OCI-LY7 (cell line): ENCODE data around the gene MVK. TPM values are rescaled to one million over a fixed set of nuclear protein-coding genes. Genes with fewer than 3 reads are reported as not detected.

Experiments used
- BruUV-seq: library from RNA; stranded (reverse); fragments of 400-500 nt; replicated peaks from 2 replicates; lab custom pipeline; 2021; lab: Mats Ljungman, UMichigan
- CTCF ChIA-PET: fragments of 300-600 bp; sonication (Branson Sonifier 250); formaldehyde crosslinking; loops from one replicate; lab custom pipeline; 2022; ENCODE audit warnings: antibody characterized with exemption; ENCODE audit not compliant: unreplicated experiment; lab: Charles Lee
- POLR2A ChIA-PET: fragments of 300-600 bp; sonication (Branson Sonifier 250); formaldehyde crosslinking; loops from one replicate; lab custom pipeline; 2022; ENCODE audit warnings: antibody characterized with exemption; lab: Charles Lee
- DNase-seq: peaks from one replicate; pipeline ENCODE4 v3.0.0-alpha.2; 2015; ENCODE audit warnings: low spot score
- H2AFZ ChIP-seq: fragments of 200-600 bp; sonication (generic), shearing (Covaris generic); 2 replicates; pipeline ENCODE4 v1.6.1; 2014; ENCODE audit warnings: mild to moderate bottlenecking, antibody characterized with exemption, low read length, moderate library complexity
- H3K27ac ChIP-seq: fragments of 200-600 bp; sonication (generic); 2 replicates; pipeline ENCODE4 v1.5.1; 2014; ENCODE audit warnings: mixed run types, low read depth, mild to moderate bottlenecking, moderate library complexity, low read length, inconsistent platforms; ENCODE audit not compliant: poor library complexity, severe bottlenecking
- H3K36me3 ChIP-seq: fragments of 200-600 bp; sonication (generic); 2 replicates; pipeline ENCODE4 v1.6.1; 2014; ENCODE audit warnings: mild to moderate bottlenecking, antibody characterized with exemption, low read length, moderate library complexity, mixed read lengths; ENCODE audit not compliant: insufficient read depth
- H3K4me1 ChIP-seq: fragments of 200-600 bp; sonication (generic); 2 replicates; pipeline ENCODE4 v1.5.1; 2014; ENCODE audit warnings: mild to moderate bottlenecking, low read length; ENCODE audit not compliant: insufficient read depth, poor library complexity, severe bottlenecking
- H3K4me2 ChIP-seq: fragments of 200-600 bp; sonication (generic); 2 replicates; pipeline ENCODE4 v1.6.1; 2014; ENCODE audit warnings: mild to moderate bottlenecking, low read length
- H3K4me3 ChIP-seq: fragments of 200-600 bp; sonication (generic); 2 replicates; pipeline ENCODE4 v1.5.1; 2014; ENCODE audit warnings: mild to moderate bottlenecking, low read depth, low read length; ENCODE audit not compliant: poor library complexity, severe bottlenecking
- H3K79me2 ChIP-seq: fragments of 200-600 bp; sonication (generic); 2 replicates; pipeline ENCODE4 v1.6.1; 2016; ENCODE audit warnings: low read depth, mild to moderate bottlenecking, low read length, moderate library complexity, mixed read lengths; ENCODE audit not compliant: insufficient read depth
- H3K9me2 ChIP-seq: fragments of 200-600 bp; sonication (generic); 2 replicates; pipeline ENCODE4 v1.6.1; 2016; ENCODE audit warnings: mild to moderate bottlenecking, low read length, mixed read lengths; ENCODE audit not compliant: insufficient read depth
- H3K9me3 ChIP-seq: fragments of 200-600 bp; sonication (generic); 2 replicates; pipeline ENCODE4 v1.6.1; 2014; ENCODE audit warnings: mild to moderate bottlenecking, mixed run types, low read length, mixed read lengths
- H4K20me1 ChIP-seq: fragments of 200-600 bp; sonication (generic); 2 replicates; pipeline ENCODE4 v1.6.1; 2014; ENCODE audit warnings: mild to moderate bottlenecking, antibody characterized with exemption, low read length, moderate library complexity, mixed read lengths; ENCODE audit not compliant: insufficient read depth
- CTCF ChIP-seq: fragments of 200-600 bp; sonication (generic); conservative IDR thresholded peaks from 2 replicates; pipeline ENCODE4 v1.5.1; 2014; ENCODE audit warnings: mild to moderate bottlenecking, antibody characterized with exemption, low read length, moderate library complexity, mixed read lengths
- EZH2phosphoT487 ChIP-seq: fragments of 200-600 bp; sonication (generic); IDR thresholded peaks from 2 replicates; pipeline ENCODE4 v1.6.1; 2018; ENCODE audit warnings: low read depth, borderline replicate concordance, mild to moderate bottlenecking, mixed run types, antibody characterized with exemption, low read length, moderate library complexity, mixed read lengths
- intact Hi-C: fragments of 100-400 bp; cut with micrococcal nuclease; formaldehyde crosslinking; loops from one replicate; pipeline ENCODE4 v1.10.0; 2022; ENCODE audit not compliant: unreplicated experiment
- total RNA-seq, 2 experiments: library from RNA; depleted of rRNA in 1 of 2; stranded (reverse); fragments of >200 nt in 1 of 2; shearing (Covaris generic) in 1 of 2; gene quantifications; 2 replicates each; pipeline ENCODE4 v1.2.3, GENCODE V29; 2014 to 2022

MVK gene
- total RNA-seq, 2 experiments from 2014 or later = 27.0 to 47.4 TPM

GRCh38 chr12:109572506-109572845, 1.1 kb upstream of the MVK start:
- Histone ChIP-seq H3K36me3 (peaks cover 37% of the 10 kb centered on the region), H3K27ac (peak overlapping the region; percentile 65), H4K20me1 (no peaks in the 10 kb centered on the region), H3K4me3 (peak overlapping the region; percentile 75), H3K9me2 (no peaks in the 10 kb centered on the region), H2AFZ (peak overlapping the region; percentile 93), H3K4me1 (peaks cover 17% of the 10 kb centered on the region), H3K79me2 (peaks cover 4% of the 10 kb centered on the region; the same call in 1 of the 2 replicates), H3K9me3 (no peaks in the 10 kb centered on the region), H3K4me2 (peak overlapping the region; percentile 98)
- TF ChIP-seq CTCF (no peak), EZH2phosphoT487 (no peak)
- CTCF ChIA-PET = no interaction called here
- POLR2A ChIA-PET = interaction anchor here (0.6 to 2.1 kb wide), 5 partner anchors 11 to 20 kb away, joined by 3 to 14 read pairs (median 3); no protein-coding TSS in a partner anchor
- DNase-seq = no peak
- no TSS peak for BruUV-seq
- intact Hi-C loops = no loop called here

GRCh38 chr12:109573914-109574244, 285 bp downstream of the MVK start:
- peaks cover 17% of the 10 kb centered on the region for H3K4me1 ChIP-seq
- no peak overlapping the region for H3K27ac ChIP-seq
- H3K79me2 ChIP-seq = peaks cover 4% of the 10 kb centered on the region; the same call in 1 of the 2 replicates
- TF ChIP-seq CTCF (no peak), EZH2phosphoT487 (no peak)
- ChIA-PET POLR2A (interaction anchor here (0.6 to 2.1 kb wide), 10 partner anchors 9 to 419 kb away, joined by 3 to 14 read pairs (median 3); no protein-coding TSS in a partner anchor), CTCF (interaction anchor here (0.5 kb wide), 1 partner anchor 36 kb away, joined by 3 read pairs; no protein-coding TSS in a partner anchor)
- peaks cover 41% of the 10 kb centered on the region for H3K36me3 ChIP-seq
- no peaks in the 10 kb centered on the region for H3K9me3 ChIP-seq
- intact Hi-C loops = no loop called here
- H3K4me3 ChIP-seq = peak overlapping the region; percentile 75
- H3K9me2 ChIP-seq = no peaks in the 10 kb centered on the region
- no peak for DNase-seq
- H3K4me2 ChIP-seq = peak overlapping the region; percentile 90
- H2AFZ ChIP-seq = peak overlapping the region; percentile 81
- BruUV-seq = no TSS peak
- H4K20me1 ChIP-seq = no peaks in the 10 kb centered on the region

GRCh38 chr12:109575683-109576082, 2.1 kb downstream of the MVK start:
- Histone ChIP-seq H3K27ac (no peak overlapping the region), H3K79me2 (peaks cover 4% of the 10 kb centered on the region; the same call in 1 of the 2 replicates), H3K36me3 (peaks cover 57% of the 10 kb centered on the region), H3K4me1 (peaks cover 17% of the 10 kb centered on the region), H3K9me3 (no peaks in the 10 kb centered on the region), H4K20me1 (no peaks in the 10 kb centered on the region), H3K4me3 (no peak overlapping the region), H2AFZ (no peak overlapping the region), H3K9me2 (no peaks in the 10 kb centered on the region), H3K4me2 (no peak overlapping the region)
- TF ChIP-seq CTCF (no peak), EZH2phosphoT487 (no peak)
- no TSS peak for BruUV-seq
- intact Hi-C loops = no loop called here
- POLR2A ChIA-PET = interaction anchor here (0.9 kb wide), 1 partner anchor 10 kb away, joined by 3 read pairs; no protein-coding TSS in a partner anchor
- CTCF ChIA-PET = no interaction called here
- DNase-seq = no peak
